ENCODE data around the gene DARS1.

DARS1 gene

DNA sequence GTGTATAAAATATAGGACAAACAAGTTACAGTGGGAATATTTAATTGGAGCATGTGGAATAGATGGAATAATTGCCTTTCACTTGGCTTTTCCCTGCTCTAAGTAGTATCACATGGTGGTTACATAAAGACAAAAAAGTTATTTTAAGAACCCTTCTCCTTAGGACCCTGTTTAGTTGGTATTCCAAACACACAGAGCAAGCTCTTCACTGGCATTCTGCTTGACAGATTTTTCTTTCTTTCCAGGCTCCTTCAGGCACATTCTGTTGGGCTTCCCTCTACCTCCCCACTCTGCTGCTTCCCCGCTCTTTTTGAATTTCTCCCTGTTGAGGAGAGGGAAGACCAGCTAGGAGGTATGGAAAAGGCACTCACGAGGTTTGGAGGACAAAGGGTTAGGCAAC is 29.0 kb upstream of the DARS1 start:
- no peak for DNase-seq

- no peak for DNase-seq
Measured at GRCh38 chr2:136013955-136014354, 28.5 kb upstream of the DARS1 start.

DNA sequence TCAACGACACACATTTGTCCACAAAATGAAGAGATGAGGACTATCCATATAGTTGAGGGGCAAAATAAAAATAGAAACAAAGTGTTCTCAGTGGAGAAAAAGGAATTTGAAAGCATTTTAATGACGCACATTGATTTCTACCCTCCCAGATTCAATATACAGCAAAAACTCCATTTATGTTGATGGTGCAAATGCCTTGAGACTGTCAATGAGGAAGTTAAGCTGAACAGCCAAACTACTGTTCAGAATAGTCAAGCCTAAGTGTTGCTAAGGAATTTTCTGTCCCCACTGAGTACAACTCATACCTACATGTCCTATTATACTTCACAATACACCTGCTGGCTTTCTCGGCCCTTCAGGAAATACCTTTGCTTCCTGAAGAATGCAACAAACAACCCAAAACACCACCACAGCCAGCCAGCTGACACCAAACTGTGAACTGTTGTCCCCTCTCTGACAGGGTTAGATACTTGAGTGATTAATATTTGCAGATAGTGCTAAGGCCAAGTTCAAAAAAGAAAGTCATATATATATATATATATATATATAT is 27.8 kb upstream of the DARS1 start:
- DNase-seq: no peak

GRCh38 chr2:136012315-136012714 is 26.9 kb upstream of the DARS1 start:
- no peak for DNase-seq

GRCh38 chr2:136010126-136010525 is 24.7 kb upstream of the DARS1 start:
- no peak for DNase-seq

DNA sequence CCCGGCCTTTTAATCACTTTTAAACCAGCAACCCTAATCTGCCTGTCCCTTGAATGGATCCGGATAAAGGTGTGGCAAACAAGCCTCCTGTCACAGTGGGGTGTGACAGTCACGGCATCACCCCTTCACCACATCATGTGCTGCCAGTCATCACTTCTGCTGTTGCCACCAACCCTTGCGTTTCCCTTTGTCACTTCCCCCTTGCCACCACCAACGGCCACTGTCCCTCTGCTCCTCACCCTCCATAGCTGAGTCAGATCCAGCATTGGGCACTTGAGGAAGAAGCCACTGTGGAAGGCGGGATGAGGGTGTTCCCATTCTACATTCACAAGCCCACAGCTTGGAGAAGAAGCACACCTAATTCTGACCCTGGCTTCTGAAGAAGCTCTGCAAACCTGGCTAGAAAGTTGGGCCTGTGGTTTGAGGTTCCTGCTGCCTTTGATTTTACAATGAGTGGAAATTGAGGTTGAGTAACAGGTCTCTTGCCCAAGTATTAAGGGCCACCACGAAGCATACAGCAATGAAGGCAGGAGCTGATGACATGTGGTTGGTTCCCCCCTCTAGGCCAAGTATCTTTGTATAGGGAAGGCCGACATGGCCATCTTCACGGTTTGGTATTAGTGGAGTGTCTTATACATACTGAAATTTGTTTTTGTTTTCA is 22.9 kb upstream of the DARS1 start:
- DNase-seq: no peak

DNA sequence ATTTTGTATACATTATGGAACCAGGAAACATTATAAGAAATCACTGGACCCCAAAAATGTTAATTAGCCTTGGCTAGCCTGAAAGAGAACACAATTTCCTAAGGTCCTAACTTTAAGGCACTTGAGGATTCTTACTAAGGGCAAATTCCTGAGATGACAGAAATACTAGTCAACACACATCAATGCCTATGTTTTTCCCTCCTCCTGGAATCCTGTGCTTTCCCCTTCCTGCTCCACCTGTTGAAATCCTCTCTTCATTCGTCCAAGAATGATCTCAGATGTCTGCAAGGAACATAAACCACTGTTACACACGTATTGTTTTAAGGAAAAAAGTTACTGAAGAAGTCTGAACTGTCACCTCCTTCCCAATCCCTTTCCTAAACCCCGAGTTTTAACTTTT is 21.2 kb upstream of the DARS1 start:
- DNase-seq: no peak

DNA sequence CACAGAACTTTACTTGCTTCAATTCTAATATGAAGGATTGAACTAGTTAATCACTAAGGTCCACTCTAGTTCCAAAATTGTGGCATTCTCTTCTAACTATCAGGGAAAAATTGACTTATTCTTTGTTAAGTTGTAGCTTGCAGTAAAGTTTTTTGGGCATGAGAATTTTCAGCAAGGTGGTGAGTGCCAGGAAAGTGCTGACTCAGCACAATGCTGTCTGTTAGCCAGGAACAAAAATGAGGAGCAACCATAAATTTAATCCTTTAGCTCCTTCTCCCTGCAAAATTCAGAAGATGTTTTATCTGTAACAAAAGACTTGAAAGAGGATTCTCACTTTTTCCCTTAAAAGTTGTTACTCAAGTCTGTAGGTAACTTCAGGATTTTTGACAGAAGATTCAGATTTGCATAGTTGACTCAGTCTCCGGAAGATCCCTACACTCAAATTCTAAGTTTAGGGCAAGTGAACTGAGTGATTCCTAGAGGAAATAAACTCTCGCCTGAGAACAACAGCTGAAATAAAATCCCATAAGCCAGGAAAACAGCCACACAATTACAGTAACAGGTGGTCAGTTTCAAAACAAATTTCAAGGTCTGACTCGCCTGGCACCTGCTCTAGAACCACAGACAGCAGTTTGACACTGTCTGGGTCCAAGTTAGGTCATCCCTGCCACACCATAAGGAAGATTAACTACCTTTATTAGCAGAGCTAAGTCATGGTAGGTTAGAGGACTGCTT is 20.2 kb upstream of the DARS1 start:
- no peak for DNase-seq

GRCh38 chr2:136004965-136005364 is 19.5 kb upstream of the DARS1 start:
- DNase-seq: no peak

DNA sequence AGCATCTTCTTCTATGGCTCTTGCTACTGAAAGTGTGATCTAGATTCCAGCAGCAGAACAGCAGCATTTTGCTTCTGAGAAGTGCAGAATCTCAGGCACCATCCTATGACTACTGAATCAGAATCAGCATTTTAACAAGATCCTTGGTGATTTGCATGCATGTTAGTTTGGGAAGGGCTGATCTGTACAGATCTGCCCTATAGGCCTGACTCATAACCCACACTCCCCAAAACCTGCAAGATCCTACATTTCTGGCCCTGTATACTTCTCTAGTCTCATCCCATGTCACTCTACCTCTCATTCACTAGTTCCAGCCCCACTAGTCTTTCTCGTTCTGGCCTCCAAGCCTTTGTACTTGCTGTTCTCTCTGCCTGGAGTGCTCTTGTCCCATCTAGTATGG is 15.7 kb upstream of the DARS1 start:
- no peak for DNase-seq

DNA sequence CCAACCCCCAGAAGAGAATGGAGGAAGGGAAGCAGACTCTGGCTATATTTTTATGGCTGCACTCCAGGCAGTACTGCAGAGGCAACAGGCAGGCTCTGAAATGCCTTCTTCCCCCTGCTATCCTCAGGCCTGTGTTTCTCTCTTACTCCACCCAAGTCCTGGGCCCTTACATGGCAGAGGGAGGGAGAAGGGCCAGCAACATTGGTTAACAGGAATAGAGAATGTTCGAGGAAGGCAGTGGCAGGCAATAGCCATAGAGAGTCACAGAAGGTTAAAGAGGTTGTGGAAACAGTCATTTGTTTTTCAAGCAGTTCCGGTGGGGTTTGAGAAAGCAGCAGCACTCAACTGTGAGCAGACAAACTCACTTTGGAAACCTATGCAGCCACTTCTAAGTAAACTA is 15.1 kb upstream of the DARS1 start:
- DNase-seq: no peak

- no peak for DNase-seq
Measured at GRCh38 chr2:135999899-136000298, 14.5 kb upstream of the DARS1 start.

DNA sequence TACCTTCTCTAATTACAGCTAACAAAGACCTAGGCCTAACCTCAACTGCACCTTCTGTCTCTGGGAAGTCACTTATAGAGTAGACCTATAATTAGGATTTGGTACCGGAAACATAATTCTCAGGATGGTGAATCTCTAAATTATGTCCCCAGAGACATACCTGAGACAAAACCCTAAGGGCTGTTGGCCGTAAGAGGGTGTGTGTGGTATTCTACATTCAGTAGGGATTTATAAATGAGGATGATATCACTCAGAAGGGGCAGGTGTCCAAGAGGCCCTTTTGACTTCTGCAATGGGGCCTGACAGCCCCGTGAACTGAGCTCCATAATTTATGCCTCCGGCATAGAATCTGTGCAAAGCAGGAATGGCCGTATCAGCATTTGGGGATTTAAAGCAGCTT is 13.5 kb upstream of the DARS1 start:
- no peak for DNase-seq

DNA sequence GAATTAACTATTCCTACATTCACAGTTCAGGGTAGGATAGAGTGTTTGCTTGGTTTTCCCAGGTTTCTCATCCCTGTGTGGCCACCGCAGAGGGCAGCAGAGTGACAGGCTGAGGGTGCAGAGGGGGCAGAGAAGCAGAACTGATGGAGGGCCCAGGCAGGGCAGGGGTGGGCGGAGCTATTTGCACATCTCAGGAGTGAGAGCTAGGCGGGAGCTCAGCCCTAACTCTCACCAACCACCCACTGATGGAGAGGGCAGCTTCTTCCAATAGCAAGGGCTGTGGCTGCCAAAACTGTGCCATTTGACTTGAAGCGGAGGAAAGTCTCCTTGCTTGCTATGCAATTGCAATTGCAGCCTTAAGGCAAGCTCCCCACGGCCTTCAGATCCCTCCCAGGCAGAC is 12.0 kb upstream of the DARS1 start:
- peak; percentile 73 for DNase-seq

GRCh38 chr2:135996304-135996703 is 10.9 kb upstream of the DARS1 start:
- DNase-seq: no peak

DNA sequence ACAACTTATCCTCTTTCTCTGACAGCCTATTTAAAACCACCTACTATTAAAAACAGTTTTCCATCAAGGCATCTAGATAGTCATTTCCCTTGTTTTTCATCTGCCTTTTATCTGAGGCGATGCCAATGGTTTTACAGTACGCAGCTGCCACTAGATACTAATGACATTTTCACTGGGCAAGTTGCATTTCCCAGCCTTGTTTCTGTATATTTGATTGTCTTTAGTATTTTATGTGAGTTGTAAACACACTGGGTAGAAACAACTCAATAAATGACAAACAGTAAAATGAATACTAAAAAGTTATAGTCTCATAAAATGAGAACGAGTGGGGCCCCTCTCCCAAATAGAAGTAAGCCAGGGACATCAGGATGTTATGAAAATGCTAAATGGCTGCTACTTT is 8.9 kb upstream of the DARS1 start:
- no peak for DNase-seq

- DNase-seq: no peak
Measured at GRCh38 chr2:135993421-135993820, 8.0 kb upstream of the DARS1 start.

- DNase-seq: no peak
Measured at GRCh38 chr2:135991861-135992260, 6.4 kb upstream of the DARS1 start.

DNA sequence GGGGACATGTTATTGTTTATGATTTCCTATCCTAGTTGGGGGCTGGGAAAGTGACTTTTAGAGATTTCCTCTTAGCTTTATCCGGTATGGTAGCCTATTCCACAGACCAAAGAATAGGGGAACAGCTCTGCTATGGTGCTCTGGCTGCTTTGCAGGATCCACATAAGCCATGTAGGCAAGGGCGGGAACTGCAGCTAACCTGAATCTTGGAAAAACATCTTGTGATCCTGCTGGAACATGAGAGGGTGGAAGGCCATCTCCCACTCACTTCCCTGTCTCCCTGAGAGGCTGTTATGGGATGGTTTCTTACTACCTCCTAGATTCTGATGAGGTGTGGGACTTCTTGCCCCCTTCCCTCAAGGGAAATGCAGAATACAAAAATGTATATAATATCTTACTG is 2.0 kb upstream of the DARS1 start:
- DNase-seq: no peak

DNA sequence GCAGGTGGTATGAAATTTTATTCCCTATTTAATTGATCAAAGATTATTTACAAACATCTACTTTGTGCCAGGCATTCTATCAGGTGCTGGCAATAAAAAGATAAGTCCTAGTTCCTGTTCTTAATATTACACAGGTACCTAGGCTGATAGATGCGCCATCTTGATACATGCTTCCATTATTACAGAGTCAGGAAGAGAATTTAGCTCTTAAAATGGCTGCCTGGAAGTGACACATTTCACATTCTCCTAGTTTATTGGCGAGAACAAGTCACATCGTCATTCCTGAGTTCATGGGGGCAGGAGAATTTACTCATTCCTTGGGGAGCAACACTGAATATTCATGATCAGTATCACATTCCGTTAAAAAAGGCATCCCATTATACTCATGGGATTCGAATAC is 1.1 kb upstream of the DARS1 start:
- DNase-seq: no peak

GRCh38 chr2:135985826-135986393 is 484 bp upstream of the DARS1 start:
- DNase-seq: no peak

DNA sequence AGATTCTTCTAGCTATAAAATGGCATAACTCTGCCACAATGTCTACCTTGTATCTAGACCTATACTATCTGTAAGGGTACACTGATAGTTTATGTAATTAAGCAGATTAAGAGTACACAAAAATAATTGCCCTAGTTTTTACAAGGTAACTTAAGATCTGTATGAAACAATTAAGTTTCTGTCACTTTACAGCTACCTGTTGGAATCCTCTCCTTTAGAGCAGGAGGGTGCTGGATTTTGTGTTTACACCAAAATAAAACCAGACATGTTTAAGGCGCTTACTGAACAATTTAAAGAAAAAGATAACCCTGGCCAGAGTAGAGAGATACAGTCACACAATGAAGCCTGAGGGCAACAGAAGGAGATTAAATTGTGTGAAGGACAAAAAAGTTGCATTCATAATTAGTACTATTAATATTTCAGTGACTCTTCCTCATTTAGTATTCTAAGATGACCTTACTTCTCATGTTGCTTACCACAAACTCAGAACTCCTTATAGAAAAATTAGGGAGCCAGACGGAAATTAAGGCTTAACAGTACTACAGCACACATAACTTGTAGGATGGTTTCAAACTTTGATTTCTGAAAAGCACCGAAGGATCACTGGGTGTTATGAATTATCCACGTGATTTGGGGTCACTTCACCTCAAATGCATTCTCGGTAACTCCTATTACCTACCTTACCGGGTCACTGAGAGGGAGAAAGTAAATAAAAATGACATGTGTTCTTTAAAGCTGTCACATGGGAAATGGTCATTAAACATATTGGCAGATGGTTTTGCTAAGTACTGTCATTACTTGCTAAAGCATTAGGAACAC is 1.0 kb downstream of the DARS1 start:
- DNase-seq: no peak

DNA sequence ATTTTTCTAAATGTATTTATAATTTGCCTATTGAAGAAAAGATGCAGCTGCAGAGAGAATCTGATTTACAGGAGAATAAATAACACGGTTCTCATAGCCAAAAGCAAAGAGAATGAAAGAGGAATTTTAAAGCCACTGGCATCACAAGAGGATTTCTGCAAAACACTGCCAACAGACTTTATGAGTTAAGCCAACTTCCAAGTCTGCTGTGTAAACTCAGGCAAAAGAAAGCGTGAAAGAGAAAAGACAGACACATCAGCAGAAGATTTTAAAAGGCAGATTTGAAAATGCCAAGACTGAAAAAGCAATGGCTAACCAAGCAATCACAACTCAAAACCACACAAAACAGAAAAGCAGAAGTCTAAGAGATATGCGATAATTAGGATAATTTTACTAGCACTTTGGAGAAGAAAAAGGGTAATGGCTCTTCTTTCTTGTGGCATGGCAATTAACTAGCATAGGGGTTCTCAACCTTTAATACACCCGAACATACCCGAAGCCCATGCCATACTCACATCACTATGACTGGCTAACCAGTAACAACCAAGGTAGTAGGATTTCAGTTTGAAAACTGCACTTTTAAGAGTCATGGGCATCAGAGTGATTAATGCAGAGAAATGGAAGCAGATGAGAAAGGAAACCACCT is 4.9 kb downstream of the DARS1 start:
- no peak for DNase-seq

Data from NCI-H2227 treated with DMSO at 0.1 percent for 48 hours (cell line).